ENCODE data around the gene TFIP11.

DNA sequence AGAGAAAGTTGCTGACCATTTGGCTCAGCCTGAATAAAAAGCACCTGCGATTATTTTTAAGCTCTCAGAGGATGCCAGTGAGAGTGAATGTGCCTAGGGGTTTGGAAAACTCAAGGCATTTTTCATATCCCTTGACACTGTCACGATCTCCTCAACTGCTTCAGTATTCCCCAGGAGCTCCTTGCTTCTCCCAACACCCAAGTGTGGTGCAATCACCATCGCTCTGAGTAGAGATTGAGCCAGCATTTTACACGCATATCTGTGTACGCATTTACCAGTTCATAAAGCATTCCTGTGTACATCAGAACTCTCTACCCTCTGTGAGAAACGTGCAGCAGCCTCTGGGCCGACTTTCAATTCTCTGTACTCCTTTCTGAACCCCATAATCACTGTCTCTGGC, 27.3 kb downstream of the TFIP11 start:
- TF ChIP-seq, protein P1, sequence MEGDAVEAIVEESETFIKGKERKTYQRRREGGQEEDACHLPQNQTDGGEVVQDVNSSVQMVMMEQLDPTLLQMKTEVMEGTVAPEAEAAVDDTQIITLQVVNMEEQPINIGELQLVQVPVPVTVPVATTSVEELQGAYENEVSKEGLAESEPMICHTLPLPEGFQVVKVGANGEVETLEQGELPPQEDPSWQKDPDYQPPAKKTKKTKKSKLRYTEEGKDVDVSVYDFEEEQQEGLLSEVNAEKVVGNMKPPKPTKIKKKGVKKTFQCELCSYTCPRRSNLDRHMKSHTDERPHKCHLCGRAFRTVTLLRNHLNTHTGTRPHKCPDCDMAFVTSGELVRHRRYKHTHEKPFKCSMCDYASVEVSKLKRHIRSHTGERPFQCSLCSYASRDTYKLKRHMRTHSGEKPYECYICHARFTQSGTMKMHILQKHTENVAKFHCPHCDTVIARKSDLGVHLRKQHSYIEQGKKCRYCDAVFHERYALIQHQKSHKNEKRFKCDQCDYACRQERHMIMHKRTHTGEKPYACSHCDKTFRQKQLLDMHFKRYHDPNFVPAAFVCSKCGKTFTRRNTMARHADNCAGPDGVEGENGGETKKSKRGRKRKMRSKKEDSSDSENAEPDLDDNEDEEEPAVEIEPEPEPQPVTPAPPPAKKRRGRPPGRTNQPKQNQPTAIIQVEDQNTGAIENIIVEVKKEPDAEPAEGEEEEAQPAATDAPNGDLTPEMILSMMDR (IDR thresholded peaks at IDR 0.05) = no peak
- TF ChIP-seq EZH2 (IDR thresholded peaks at IDR 0.05) = no peak
